Heart left ventricle (tissue), 13 donors: ENCODE data around the gene RAP2B.

Source experiments
- CTCF ChIP-seq, 12 donors: fragments of 200-600 bp; sonication (generic) in 4 of 12; IDR thresholded peaks; one replicate each; pipeline versions ENCODE4 v1.5.0 to v1.8.0; 2018 to 2022; ENCODE audit warnings: antibody characterized with exemption in 12 of 12, mild to moderate bottlenecking in 5 of 12
- POLR2A ChIP-seq, 2 donors: fragments of 450-650 bp; IDR thresholded peaks; one replicate each; pipeline ENCODE4 v1.6.1; 2017; ENCODE audit warnings: antibody characterized with exemption in 2 of 2, mild to moderate bottlenecking in 2 of 2, moderate library complexity in 2 of 2
- donor health status: ischemic (EF 13 %, LVEDD 7.1; RV severe dilation, severe dysfunction).
- donor health status: DM: no; HTN: yes; CAD: no.
- donor health status: DM: no; HTN: no; CAD: no.
- donor health status: ischemic (EF 25% LVEDD 6.9; RV normal size, moderate dysfunction).
- donor health status: ischemic (EF 25% LVEDD 5.7; RV mildly dilated, moderate dysfunction).
- donor health status: ischemic (EF 35%, LVEDD 5.7; RV mildly dilated, moderate dysfunction).
- donor health status: nonischemic (EF 11% LVEDD 7.7; RV severe dilation, severe dysfunction).
- donor health status: DM: yes; HTN: yes; CAD: no.
- donor health status: PGD.
- donor health status: ischemic (EF 29% LVEDD 5.4; RV normal size, mild dysfunction).
- donor health status: nonischemic (EF 23%, LVEDD 6.1; RV moderate dilation, normal function).

- no peak for TF ChIP-seq CTCF (IDR thresholded peaks at IDR 0.05)
- no peak for TF ChIP-seq POLR2A (IDR thresholded peaks at IDR 0.05)
Measured at GRCh38 chr3:153166796-153167195, 4.8 kb downstream of the RAP2B start.
